Midbrain (tissue), 1 donor: ENCODE results near the gene CCDC102A.
"Not testable (repeated sequence)": the region's sequence is repeated elsewhere in the genome, so short reads cannot be mapped to it uniquely, and the experiment has no call there.

Experiments used
- DNase-seq: peaks from one replicate; lab custom pipeline; 2025; lab: John Stamatoyannopoulos, UW

The CCDC102A gene

GRCh38 chr16:57565461-57565860, 29.1 kb upstream of the CCDC102A start:
- DNase-seq: no peak

GRCh38 chr16:57564571-57565270, 28.4 kb upstream of the CCDC102A start:
- no peak for DNase-seq

GRCh38 chr16:57563761-57564160, 27.4 kb upstream of the CCDC102A start:
- DNase-seq: no peak

DNA sequence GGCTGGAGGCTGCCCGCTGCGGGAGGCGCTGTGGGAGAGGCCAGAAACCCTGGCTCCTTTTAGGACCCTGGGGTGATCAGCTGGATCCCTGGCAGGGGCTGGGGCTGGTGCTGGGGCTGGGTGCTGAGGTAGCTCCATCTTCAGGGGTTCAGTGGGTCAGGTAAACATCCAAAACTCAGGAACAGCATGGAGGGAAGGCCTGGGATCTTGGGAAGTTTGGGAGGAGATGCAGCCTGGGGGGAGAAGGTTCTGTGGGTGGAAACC, 27.0 kb upstream of the CCDC102A start:
- DNase-seq: no peak

GRCh38 chr16:57562669-57563486, 26.5 kb upstream of the CCDC102A start:
- no peak for DNase-seq

DNA sequence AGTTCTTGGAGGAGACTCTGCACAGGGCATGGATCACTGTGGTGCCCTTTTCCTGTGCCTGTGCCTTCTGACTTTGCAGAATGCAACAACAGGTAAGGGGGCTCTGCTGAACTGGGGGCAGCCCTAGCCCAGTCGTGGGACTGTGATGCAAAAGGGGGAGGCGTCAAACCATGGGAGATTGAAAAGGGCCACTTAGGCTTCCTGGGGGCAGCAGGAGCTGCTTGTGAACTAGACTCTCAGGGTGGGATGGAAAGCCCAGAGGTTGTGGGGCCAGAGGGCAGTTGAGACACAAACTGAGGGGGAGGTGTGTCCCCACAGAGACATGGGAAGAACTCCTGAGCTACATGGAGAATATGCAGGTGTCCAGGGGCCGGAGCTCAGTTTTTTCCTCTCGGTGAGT, 25.7 kb upstream of the CCDC102A start:
- DNase-seq: no peak

- no peak for DNase-seq
These were observed 22.9 kb upstream of the CCDC102A start for GRCh38 chr16:57559072-57559790.

GRCh38 chr16:57556941-57557541, 20.7 kb upstream of the CCDC102A start:
- DNase-seq: no peak

DNA sequence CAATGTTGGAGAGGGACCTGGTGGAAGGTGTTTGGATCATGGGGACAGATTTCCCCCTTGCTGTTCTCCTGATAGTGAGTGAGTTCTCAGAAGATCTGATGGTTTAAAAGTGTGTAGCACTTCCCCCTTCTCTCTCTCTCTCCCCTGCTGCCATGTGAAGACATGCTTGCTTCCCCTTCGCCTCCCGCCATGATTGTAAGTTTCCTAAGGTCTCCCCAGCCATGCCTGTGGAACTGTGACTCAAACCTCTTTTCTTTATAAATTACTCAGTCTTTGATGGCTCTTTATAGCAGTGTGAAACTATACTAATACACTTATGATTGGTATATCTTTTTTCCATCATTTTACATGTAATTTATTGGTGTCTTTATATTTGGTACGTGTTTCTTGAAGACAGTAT, 19.5 kb upstream of the CCDC102A start:
- DNase-seq: no peak

DNA sequence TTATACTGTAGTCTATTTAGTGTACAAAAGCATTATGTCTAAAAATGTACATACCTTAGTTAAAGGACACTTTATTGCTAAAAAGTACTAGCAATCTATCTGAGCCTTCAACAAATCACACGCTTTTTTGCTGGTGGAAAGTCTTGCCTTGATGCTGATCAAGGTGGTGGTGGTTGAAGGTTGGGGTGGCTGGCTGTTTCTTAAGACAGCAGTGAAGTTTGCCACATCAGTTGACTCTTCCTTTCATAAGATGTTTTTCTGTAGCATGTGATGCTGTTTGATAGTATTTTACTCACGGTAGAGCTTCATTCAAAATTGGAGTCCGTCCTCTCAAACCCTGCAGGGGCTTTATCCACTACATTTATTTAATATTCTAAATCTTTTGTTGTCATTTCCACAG, 14.7 kb upstream of the CCDC102A start:
- no peak for DNase-seq

DNA sequence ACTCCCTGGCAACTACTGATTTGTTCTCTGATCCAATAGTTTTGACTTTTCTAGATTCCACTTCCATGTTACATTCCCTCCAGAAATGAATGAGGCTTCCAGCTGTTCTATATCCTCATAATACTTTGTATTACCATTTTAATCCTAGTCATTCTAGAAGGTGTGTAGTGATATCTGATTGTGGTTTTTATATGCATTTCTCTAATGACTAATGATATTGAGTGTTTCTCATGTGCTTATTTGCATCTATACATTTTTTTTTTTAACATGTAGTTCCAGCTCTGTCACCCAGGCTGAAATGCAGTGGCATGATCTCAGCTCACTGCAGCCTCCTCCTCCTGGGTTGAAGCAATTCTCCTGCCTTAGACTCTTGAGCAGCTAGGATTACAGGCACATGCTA, 13.4 kb upstream of the CCDC102A start:
- DNase-seq: no peak

DNA sequence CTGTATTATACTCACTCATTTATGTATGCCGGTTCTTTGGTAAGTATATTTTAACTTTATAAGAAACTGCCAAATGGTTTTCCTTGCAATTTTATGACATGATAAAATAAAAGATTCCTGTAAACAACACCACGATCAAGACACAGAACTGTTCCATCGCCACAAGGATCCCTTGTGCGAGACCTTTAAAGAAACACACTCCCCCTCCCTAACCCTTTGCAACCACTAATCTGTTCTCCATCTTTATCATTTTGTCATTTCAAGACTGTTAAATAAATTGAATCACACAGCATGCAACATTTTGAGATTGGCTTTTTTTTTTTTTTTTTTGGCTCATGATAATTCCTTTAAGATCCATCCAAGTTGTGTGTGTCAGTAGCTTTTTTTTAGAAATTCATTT, 12.0 kb upstream of the CCDC102A start:
- no peak for DNase-seq

DNA sequence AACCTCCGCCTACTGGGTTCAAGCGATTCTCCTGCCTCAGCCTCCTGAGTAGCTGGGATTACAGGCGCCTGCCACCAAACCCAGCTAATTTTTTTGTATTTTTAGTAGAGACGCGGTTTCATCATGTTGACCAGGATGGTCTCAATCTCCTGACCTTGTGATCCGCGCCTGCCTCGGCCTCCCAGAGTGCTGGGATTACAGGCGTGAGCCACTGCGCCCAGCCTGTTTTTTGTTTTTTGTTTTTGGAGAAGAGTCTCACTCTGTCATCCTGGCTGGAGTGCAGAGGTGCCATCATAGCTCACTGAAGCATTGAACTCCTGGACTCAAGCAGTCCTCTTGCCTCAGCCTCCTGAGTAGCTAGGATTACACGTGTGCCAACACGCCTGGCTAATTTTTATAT, 11.2 kb upstream of the CCDC102A start:
- DNase-seq: not testable (repeated sequence)

- DNase-seq: no peak
These were observed 7.8 kb upstream of the CCDC102A start for GRCh38 chr16:57544124-57544653.

DNA sequence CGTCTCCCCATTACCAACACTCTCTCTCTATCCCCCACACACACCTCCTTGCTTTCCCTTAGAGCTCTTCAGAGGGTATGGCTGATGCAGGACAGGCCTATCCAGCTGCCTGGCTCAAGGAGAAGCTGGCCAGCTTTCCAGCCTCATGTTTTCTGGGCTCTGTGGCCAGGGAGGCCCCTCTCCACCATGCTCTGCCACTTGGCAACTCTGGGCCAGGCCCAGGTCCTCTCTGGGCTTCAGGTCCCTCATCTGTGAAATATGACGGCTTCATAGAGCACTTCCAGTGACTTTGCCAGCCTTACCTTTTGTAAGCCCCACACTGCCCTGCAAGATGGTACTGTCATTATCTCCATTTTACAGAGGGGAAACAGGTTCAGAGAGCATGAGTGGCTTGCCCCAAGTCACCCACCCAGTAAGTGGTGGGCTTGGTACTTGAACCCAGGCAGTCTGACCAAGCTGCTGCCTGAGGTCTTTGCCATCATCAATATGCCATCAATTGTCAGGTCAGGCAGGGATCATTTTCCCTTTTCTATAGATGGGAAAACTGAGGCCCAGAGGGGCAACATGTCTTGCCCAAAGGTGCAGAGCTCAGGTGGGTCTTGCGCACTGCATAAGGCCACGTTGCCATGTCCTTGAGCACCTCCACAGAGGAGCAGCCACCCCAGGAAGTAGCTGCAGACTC, 5.5 kb upstream of the CCDC102A start:
- no peak for DNase-seq

GRCh38 chr16:57540906-57541753, 4.8 kb upstream of the CCDC102A start:
- no peak for DNase-seq

DNA sequence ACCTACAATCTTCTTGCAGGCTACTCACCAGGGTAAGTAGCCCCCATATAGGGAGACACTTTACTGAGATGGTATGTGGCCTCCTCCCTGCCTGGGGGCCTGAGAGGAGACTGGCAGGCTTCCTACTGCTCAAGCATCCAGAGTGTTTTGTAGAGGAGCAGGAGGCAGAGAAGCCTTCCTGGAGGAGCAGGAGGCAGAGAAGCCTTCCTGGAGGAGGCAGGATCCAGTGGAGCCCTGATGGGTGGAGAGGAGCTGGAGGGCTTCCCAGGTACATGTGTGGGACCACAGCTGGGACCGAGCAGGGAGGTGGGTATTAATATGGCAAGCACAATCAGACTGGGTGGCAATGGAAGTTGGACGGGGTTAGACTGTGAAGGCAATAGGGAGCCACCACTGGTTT, 4.0 kb upstream of the CCDC102A start:
- DNase-seq: no peak

- no peak for DNase-seq
These were observed 2.9 kb upstream of the CCDC102A start for GRCh38 chr16:57539072-57539796.

DNA sequence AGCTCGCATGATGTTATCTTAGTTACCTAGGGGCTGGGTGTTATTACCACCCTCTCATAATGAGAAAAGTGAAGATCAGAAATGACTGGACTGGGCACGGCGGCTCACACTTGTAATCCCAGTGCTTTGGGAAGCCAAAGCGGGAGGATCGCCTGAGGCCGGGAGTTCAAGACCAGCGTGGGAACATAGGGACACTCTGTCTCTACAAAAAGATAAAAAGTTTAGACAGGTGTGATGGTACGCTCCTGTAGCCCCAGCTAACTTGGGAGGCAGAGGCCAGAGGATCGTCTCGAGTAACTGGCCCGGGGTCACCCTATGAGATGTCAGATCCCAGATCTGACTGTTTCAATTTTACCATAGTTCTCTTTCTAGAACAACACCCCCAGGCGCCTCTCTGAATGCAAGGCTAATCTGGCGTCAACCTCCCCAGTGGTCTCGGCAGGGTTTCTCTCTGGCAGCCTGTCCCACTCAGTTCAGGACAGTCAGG, 1.9 kb upstream of the CCDC102A start:
- DNase-seq: no peak

DNA sequence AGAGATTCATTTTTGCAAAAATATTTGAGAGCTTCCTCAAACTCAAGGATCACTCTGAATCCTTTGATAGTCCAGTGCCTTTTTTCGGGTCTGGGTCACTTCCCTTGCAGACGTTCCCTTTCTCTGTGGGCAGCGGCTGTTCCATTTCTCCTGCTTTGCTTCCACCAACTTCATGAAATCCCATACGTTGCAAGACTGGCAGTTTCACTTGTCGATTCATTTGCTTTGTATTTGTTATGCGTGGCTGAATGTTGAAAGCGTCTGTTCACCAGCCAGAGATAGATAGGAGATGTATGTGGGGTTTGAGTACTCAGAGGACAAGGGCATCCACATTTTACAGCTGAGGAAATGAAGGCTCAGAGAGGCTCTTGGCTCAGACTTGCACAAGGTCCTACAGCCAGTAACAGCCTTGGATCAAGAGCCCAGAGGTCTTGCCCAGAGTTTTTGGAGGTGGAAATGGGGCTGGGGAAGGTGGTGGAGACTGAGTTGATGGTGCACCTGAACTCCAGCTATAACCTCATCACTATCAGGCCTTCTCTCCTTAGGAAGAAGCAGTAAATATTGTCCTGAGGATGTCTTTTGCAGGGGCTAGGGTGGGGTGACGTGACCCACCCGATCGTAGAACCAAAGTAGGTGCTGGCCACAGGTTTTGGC, 1.3 kb upstream of the CCDC102A start:
- no peak for DNase-seq
